Measurements from ENCODE around the gene SCAF1. TPM values are rescaled to one million over a fixed set of nuclear protein-coding genes. Genes with fewer than 3 reads are reported as not detected.

SCAF1 gene
- total and polyA plus RNA-seq, 9 of the 15 experiments (the other 6 are each of a cell fraction or from before 2014, with no cell fraction given), result 0.20 to 79.0 (median 4.9) TPM

DNA sequence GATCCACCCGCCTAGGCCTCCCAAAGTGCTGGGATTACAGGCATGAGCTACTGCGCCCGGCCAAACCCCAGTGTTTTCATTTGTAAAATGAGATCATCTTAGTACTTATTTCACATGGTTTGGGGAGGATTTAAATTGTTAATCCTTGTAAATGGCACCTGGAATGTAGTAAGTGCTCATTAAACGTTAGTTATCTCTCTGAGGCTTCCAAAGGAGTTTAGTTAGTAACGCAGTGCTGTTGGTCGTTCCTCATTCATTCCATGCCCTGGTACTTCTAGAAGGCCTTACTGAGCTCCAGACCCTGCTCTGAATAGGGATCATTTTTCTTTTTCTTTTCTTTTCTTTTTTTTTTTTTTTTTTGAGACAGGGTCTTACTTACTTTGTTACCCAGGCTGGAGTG lies 54.1 kb downstream of the SCAF1 start:
- FAIRE-seq, result peak; percentile 49
- CTCF ChIA-PET (ENCODE audit: low intra/inter-chr PET ratio), result no interaction called here
- in situ Hi-C loops (cut with MboI), result no loop called here

DNA sequence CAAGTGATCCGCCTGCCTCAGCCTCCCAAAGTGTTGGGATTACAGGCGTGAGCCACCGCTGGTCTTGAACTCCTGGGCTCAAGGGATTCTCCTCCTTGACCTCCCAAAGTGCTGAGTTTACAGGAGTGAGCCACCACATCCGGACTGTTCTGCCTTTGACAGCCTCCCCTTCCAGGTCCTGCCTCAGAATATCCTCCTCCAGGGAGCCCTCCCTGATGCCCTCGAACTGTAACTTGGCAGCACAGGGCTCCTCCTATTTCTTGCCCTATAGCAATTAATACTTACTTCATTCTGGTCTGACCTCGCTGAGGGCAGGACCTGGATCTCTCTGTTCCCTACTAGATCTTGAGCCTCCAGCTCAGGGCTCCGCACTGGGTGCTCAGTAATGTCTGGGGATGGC lies 54.9 kb downstream of the SCAF1 start:
- H2AFZ ChIP-seq (ENCODE audit: low read depth, low read length), result no peak overlapping the region
- ChIA-PET CTCF (ENCODE audit: low intra/inter-chr PET ratio) (no interaction called here), POLR2A (interaction anchor here (0.7 to 1.2 kb wide), 4 partner anchors 12 to 67 kb away, joined by 3 to 7 read pairs (median 5); no protein-coding TSS in a partner anchor)
- H3K27ac ChIP-seq (ENCODE audit: extremely low read depth, low read depth, low read length), result no peak overlapping the region
- no peaks in the 10 kb centered on the region for H3K79me2 ChIP-seq (ENCODE audit: control insufficient read depth, insufficient read depth, low read length)
- peak overlapping the region in 1 of 2 experiments; percentile 36; a peak in 1 of 4 replicates for H3K9ac ChIP-seq (ENCODE audit: insufficient read depth in 1 of 2, low read depth in 2 of 2, low read length in 2 of 2)
- intact Hi-C loops (cut with micrococcal nuclease), result no loop called here
- no peaks in the 10 kb centered on the region for H3K9me3 ChIP-seq (replicated peaks; ENCODE audit: control insufficient read depth, insufficient read depth, low read depth, low read length)
- no peak overlapping the region for H3K4me3 ChIP-seq
- FAIRE-seq, result no peak
- H3K9me1 ChIP-seq (ENCODE audit: control insufficient read depth, insufficient read depth, low read length), result no peaks in the 10 kb centered on the region
- TF ChIP-seq RBM25 (IDR thresholded peaks at IDR 0.05; ENCODE audit: low read depth, low read length, severe bottlenecking), result no peak
- TF ChIP-seq, protein P1, sequence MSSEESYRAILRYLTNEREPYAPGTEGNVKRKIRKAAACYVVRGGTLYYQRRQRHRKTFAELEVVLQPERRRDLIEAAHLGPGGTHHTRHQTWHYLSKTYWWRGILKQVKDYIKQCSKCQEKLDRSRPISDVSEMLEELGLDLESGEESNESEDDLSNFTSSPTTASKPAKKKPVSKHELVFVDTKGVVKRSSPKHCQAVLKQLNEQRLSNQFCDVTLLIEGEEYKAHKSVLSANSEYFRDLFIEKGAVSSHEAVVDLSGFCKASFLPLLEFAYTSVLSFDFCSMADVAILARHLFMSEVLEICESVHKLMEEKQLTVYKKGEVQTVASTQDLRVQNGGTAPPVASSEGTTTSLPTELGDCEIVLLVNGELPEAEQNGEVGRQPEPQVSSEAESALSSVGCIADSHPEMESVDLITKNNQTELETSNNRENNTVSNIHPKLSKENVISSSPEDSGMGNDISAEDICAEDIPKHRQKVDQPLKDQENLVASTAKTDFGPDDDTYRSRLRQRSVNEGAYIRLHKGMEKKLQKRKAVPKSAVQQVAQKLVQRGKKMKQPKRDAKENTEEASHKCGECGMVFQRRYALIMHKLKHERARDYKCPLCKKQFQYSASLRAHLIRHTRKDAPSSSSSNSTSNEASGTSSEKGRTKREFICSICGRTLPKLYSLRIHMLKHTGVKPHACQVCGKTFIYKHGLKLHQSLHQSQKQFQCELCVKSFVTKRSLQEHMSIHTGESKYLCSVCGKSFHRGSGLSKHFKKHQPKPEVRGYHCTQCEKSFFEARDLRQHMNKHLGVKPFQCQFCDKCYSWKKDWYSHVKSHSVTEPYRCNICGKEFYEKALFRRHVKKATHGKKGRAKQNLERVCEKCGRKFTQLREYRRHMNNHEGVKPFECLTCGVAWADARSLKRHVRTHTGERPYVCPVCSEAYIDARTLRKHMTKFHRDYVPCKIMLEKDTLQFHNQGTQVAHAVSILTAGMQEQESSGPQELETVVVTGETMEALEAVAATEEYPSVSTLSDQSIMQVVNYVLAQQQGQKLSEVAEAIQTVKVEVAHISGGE (CRISPR knock-in tag; IDR thresholded peaks at IDR 0.05), result no peak
- TF ChIP-seq ZFP36 (IDR thresholded peaks at IDR 0.05; ENCODE audit: low read depth, low read length, partially characterized antibody), result peak; percentile 84
- no peaks in the 10 kb centered on the region for H3K36me3 ChIP-seq (ENCODE audit: control insufficient read depth, insufficient read depth, low read length)
- no TSS peak for BruUV-seq (replicated peaks)
- WGBS (ENCODE audit: insufficient coverage, low coverage, missing lambda C conversion rate), result 54% methylated on average over 7 of the region's 7 CpGs
- H3K4me2 ChIP-seq (ENCODE audit: insufficient read depth, low read length), result no peak overlapping the region
- DNase-seq (ENCODE audit: extremely low read depth in 1 of 4, low spot score in 3 of 4), result no peak
- no peak for ATAC-seq
- in situ Hi-C loops (cut with MboI), result no loop called here
- H3K27me3 ChIP-seq (ENCODE audit: control insufficient read depth in 2 of 2, insufficient read depth in 2 of 2, low read length in 2 of 2), result no peaks in the 10 kb centered on the region
- no peaks in the 10 kb centered on the region for H4K20me1 ChIP-seq (replicated peaks; ENCODE audit: control insufficient read depth, insufficient read depth, low read length)
- H3K4me1 ChIP-seq (replicated peaks in 1 of 2; ENCODE audit: control insufficient read depth in 2 of 2, insufficient read depth in 2 of 2, low read length in 2 of 2), result peaks cover 10 to 18% of the 10 kb centered on the region in 2 experiments; a peak in 4 of 5 replicates

More for the DNA sequence above, 54.1 kb downstream of the SCAF1 start:
- no TSS peak for BruUV-seq (replicated peaks)
- DNase-seq (ENCODE audit: extremely low read depth in 1 of 4, low spot score in 3 of 4), result no peak
- Histone ChIP-seq H3K4me2 (ENCODE audit: insufficient read depth, low read length) (no peak overlapping the region), H3K9me3 (replicated peaks; ENCODE audit: control insufficient read depth, insufficient read depth, low read depth, low read length) (no peaks in the 10 kb centered on the region), H3K27me3 (ENCODE audit: control insufficient read depth in 2 of 2, insufficient read depth in 2 of 2, low read length in 2 of 2) (no peaks in the 10 kb centered on the region), H4K20me1 (replicated peaks; ENCODE audit: control insufficient read depth, insufficient read depth, low read length) (no peaks in the 10 kb centered on the region), H3K36me3 (ENCODE audit: control insufficient read depth, insufficient read depth, low read length) (no peaks in the 10 kb centered on the region), H3K79me2 (ENCODE audit: control insufficient read depth, insufficient read depth, low read length) (no peaks in the 10 kb centered on the region), H3K27ac (ENCODE audit: extremely low read depth, low read depth, low read length) (no peak overlapping the region), H3K9me1 (ENCODE audit: control insufficient read depth, insufficient read depth, low read length) (no peaks in the 10 kb centered on the region), H3K9ac (ENCODE audit: insufficient read depth in 1 of 2, low read depth in 2 of 2, low read length in 2 of 2) (no peak overlapping the region), H3K4me3 (no peak overlapping the region), H3K4me1 (replicated peaks in 1 of 2; ENCODE audit: control insufficient read depth in 2 of 2, insufficient read depth in 2 of 2, low read length in 2 of 2) (peaks cover 10 to 19% of the 10 kb centered on the region in 2 experiments; a peak in 4 of 5 replicates), H2AFZ (ENCODE audit: low read depth, low read length) (no peak overlapping the region)
- POLR2A ChIA-PET, result interaction anchor here (0.7 to 1.2 kb wide), 3 partner anchors 11 to 68 kb away, joined by 3 to 6 read pairs (median 4); no protein-coding TSS in a partner anchor
- peak; percentile 54 for TF ChIP-seq RBM25 (IDR thresholded peaks at IDR 0.05; ENCODE audit: low read depth, low read length, severe bottlenecking)
- no peak for TF ChIP-seq FOXJ2 (tag; IDR thresholded peaks at IDR 0.05)
- TF ChIP-seq CBX3 (IDR thresholded peaks at IDR 0.05; ENCODE audit: borderline replicate concordance in 1 of 2, low read length in 2 of 2), result no peak
- ATAC-seq, result no peak
- WGBS (ENCODE audit: insufficient coverage, low coverage, missing lambda C conversion rate), result 63% methylated on average over 6 of the region's 6 CpGs
- intact Hi-C loops (cut with micrococcal nuclease), result no loop called here

Measured in K562 (cell line).